Measurements from ENCODE around the gene HAO1. TPM values are rescaled to one million over a fixed set of nuclear protein-coding genes. Genes with fewer than 3 reads are reported as not detected.
"Not testable (repeated sequence)": the region's sequence is repeated elsewhere in the genome, so short reads cannot be mapped to it uniquely, and the experiment has no call there.

Gene HAO1
- total RNA-seq, 1 donor from 2014 or later = not detected

DNA sequence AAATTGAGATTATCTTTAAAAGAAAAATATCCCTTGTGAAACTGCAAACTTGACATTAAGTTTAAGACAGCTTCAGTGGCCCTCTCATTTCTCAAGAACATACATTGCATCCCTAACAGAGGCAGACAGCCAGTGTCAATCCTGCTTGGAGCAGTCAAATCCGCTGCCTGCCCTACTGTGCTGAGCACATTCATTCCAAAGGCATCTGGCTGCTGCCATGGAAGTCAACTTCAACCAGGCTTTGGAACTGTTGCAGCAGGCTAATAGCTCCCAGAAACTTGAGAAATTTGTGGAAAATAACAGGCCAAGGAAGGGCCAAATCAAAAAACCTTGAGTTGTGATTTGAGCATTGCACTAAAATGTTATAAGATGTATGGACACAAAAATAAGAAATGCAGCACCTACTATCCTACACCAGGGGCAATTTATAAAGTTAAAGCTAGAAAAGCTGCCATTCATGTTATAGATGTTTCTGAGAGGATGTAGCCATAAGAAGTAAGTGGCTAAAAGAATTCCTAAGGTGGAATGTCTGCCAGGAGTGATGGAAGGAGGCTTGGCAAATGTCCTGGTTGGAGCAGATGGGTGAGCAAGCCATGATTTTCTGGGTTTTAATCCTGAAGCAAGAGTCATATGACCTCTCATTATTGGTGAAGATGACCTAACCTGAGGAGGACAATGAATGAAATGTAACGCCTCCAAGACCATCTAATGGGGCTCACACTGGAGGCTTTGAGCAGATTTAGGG is 31.4 kb upstream of the HAO1 start:
- DNase-seq = no peak
- no peak for TF ChIP-seq CTCF (IDR thresholded peaks at IDR 0.05; ENCODE audit: partially characterized antibody, unreplicated experiment)
- no peaks in the 10 kb centered on the region for H3K36me3 Mint-ChIP-seq (ENCODE audit: unreplicated experiment)
- no peak overlapping the region for H3K4me3 Mint-ChIP-seq (ENCODE audit: unreplicated experiment)
- no peaks in the 10 kb centered on the region for H3K27me3 Mint-ChIP-seq (ENCODE audit: unreplicated experiment)
- no peak overlapping the region for H3K27ac Mint-ChIP-seq (ENCODE audit: unreplicated experiment)
- H3K4me1 Mint-ChIP-seq (ENCODE audit: low read depth, unreplicated experiment) = peaks cover 4% of the 10 kb centered on the region
- no peaks in the 10 kb centered on the region for H3K9me3 Mint-ChIP-seq (ENCODE audit: unreplicated experiment)

GRCh38 chr20:7967199-7967844 is 27.1 kb upstream of the HAO1 start:
- Mint-ChIP-seq H3K4me3 (ENCODE audit: unreplicated experiment) (no peak overlapping the region), H3K4me1 (ENCODE audit: low read depth, unreplicated experiment) (no peaks in the 10 kb centered on the region), H3K27me3 (ENCODE audit: unreplicated experiment) (no peaks in the 10 kb centered on the region), H3K36me3 (ENCODE audit: unreplicated experiment) (no peaks in the 10 kb centered on the region), H3K27ac (ENCODE audit: unreplicated experiment) (no peak overlapping the region), H3K9me3 (ENCODE audit: unreplicated experiment) (no peaks in the 10 kb centered on the region)
- no peak for TF ChIP-seq CTCF (IDR thresholded peaks at IDR 0.05; ENCODE audit: partially characterized antibody, unreplicated experiment)
- DNase-seq = no peak

DNA sequence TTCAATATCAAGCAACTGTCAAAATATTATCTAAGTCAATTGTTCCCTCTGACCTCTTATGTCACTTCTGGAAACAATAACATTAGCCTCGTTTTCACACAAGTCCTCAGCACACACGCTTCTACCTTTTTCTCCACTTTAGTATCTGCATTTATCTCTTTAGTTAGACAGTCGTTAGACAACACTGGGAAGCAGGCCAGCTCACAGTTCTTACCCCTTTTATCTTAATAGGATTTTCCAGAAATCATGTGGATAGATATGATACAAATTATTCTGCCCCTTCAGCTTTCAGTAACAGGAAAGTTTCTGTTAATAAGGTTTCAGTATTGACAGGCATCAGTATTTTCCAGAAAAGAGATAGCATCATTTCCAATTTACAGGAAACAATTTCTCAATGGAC is 25.9 kb upstream of the HAO1 start:
- H3K9me3 Mint-ChIP-seq (ENCODE audit: unreplicated experiment) = no peaks in the 10 kb centered on the region
- no peaks in the 10 kb centered on the region for H3K36me3 Mint-ChIP-seq (ENCODE audit: unreplicated experiment)
- H3K27ac Mint-ChIP-seq (ENCODE audit: unreplicated experiment) = no peak overlapping the region
- no peak for DNase-seq
- H3K4me3 Mint-ChIP-seq (ENCODE audit: unreplicated experiment) = no peak overlapping the region
- no peak for TF ChIP-seq CTCF (IDR thresholded peaks at IDR 0.05; ENCODE audit: partially characterized antibody, unreplicated experiment)
- H3K4me1 Mint-ChIP-seq (ENCODE audit: low read depth, unreplicated experiment) = no peaks in the 10 kb centered on the region
- no peaks in the 10 kb centered on the region for H3K27me3 Mint-ChIP-seq (ENCODE audit: unreplicated experiment)

GRCh38 chr20:7959484-7959883 is 19.2 kb upstream of the HAO1 start:
- no peak for DNase-seq
- H3K9me3 Mint-ChIP-seq (ENCODE audit: unreplicated experiment) = peaks cover 8% of the 10 kb centered on the region
- H3K36me3 Mint-ChIP-seq (ENCODE audit: unreplicated experiment) = peaks cover 8% of the 10 kb centered on the region
- no peaks in the 10 kb centered on the region for H3K4me1 Mint-ChIP-seq (ENCODE audit: low read depth, unreplicated experiment)
- no peak overlapping the region for H3K4me3 Mint-ChIP-seq (ENCODE audit: unreplicated experiment)
- no peaks in the 10 kb centered on the region for H3K27me3 Mint-ChIP-seq (ENCODE audit: unreplicated experiment)
- H3K27ac Mint-ChIP-seq (ENCODE audit: unreplicated experiment) = no peak overlapping the region
- TF ChIP-seq CTCF (IDR thresholded peaks at IDR 0.05; ENCODE audit: partially characterized antibody, unreplicated experiment) = no peak

- H3K27me3 Mint-ChIP-seq (ENCODE audit: unreplicated experiment); H3K27ac Mint-ChIP-seq (ENCODE audit: unreplicated experiment); DNase-seq; H3K4me3 Mint-ChIP-seq (ENCODE audit: unreplicated experiment); H3K36me3 Mint-ChIP-seq (ENCODE audit: unreplicated experiment); H3K9me3 Mint-ChIP-seq (ENCODE audit: unreplicated experiment); H3K4me1 Mint-ChIP-seq (ENCODE audit: low read depth, unreplicated experiment): not testable (repeated sequence)
These were observed 16.3 kb upstream of the HAO1 start for GRCh38 chr20:7956561-7956960.

All from glutamatergic neuron (in vitro differentiated cells).